HepG2 (cell line): ENCODE data around the gene SCFD1. TPM values are rescaled to one million over a fixed set of nuclear protein-coding genes. Genes with fewer than 3 reads are reported as not detected.
"Not testable (repeated sequence)": the region's sequence is repeated elsewhere in the genome, so short reads cannot be mapped to it uniquely, and the experiment has no call there.

Source experiments
- ATAC-seq: fragments of 200-7000 bp; cut with Tn5 transposase; 3 replicates; pipeline ENCODE4 v1.9.1; 2020; ENCODE audit warnings: mild to moderate bottlenecking, moderate library complexity
- BruUV-seq: library from RNA; stranded (reverse); fragments of 400-500 nt; replicated peaks from 2 replicates; lab custom pipeline; 2021; lab: Mats Ljungman, UMichigan
- CTCF ChIA-PET: fragments of 300-600 bp; formaldehyde crosslinking; extraction: SDS; loops from one replicate; lab custom pipeline; 2021; ENCODE audit warnings: low total read pairs, inconsistent platforms, low intra/inter-chr PET ratio; lab: Yijun Ruan, JAX
- POLR2A ChIA-PET: fragments of 350-600 bp; sonication (Branson Sonifier 250); formaldehyde crosslinking; loops from one replicate; lab custom pipeline; 2020; ENCODE audit warnings: antibody characterized with exemption, inconsistent platforms; lab: Yijun Ruan, JAX
- DNase-seq: peaks from one replicate; pipeline ENCODE4 v3.0.0-alpha.2; 2015; ENCODE audit warnings: low spot score
- FAIRE-seq: peaks from 3 replicates; lab custom pipeline; 2011; peaks lifted over from hg19 to GRCh38; lab: Jason Lieb, UNC
- H2AFZ ChIP-seq: one replicate; pipeline ENCODE4 v1.6.1; 2011; ENCODE audit warnings: low read length, inconsistent platforms
- H3K27ac ChIP-seq: fragments of 300-600 bp; 3 replicates; pipeline ENCODE4 v1.8.0; 2011; ENCODE audit warnings: mixed run types, mild to moderate bottlenecking, mixed read lengths, low read length, inconsistent platforms; ENCODE audit not compliant: insufficient read depth; ENCODE audit errors: extremely low read length
- H3K27me3 ChIP-seq, 2 experiments: fragments of 200-600 bp in 1 of 2; 2 replicates in 1 of 2; 3 replicates in 1 of 2; pipeline versions ENCODE4 v1.6.0 to v1.8.0; 2011; ENCODE audit warnings: low read length in 2 of 2, mild to moderate bottlenecking in 2 of 2, moderate library complexity in 2 of 2, inconsistent platforms in 1 of 2; ENCODE audit not compliant: insufficient read depth in 2 of 2, control insufficient read depth in 1 of 2
- H3K36me3 ChIP-seq, 2 experiments: fragments of 200-600 bp in 1 of 2; replicated peaks in 1 of 2; 2 replicates in 1 of 2; 3 replicates in 1 of 2; pipeline versions ENCODE4 v1.5.1 to v1.8.0; 2011; ENCODE audit warnings: low read length in 2 of 2, inconsistent platforms in 1 of 2; ENCODE audit not compliant: insufficient read depth in 2 of 2, control insufficient read depth in 1 of 2
- H3K4me1 ChIP-seq: 2 replicates; pipeline ENCODE4 v1.5.1; 2012; ENCODE audit warnings: low read length, inconsistent platforms; ENCODE audit not compliant: insufficient read depth
- H3K4me2 ChIP-seq: 2 replicates; pipeline ENCODE4 v1.6.0; 2011; ENCODE audit warnings: low read depth, low read length, inconsistent platforms
- H3K4me3 ChIP-seq, 3 experiments: fragments of 200-600 bp in 1 of 3; sonication (generic), shearing (Covaris generic) in 1 of 3; replicated peaks in 1 of 3; 2 replicates each; pipeline ENCODE4 v1.5.1; 2011 to 2016; ENCODE audit warnings: low read length in 3 of 3, inconsistent platforms in 2 of 3, low read depth in 2 of 3, mild to moderate bottlenecking in 2 of 3, control low read depth in 1 of 3, mixed read lengths in 1 of 3; ENCODE audit not compliant: insufficient read depth in 1 of 3
- H3K79me2 ChIP-seq: one replicate; pipeline ENCODE4 v1.6.1; 2011; ENCODE audit warnings: low read length, inconsistent platforms; ENCODE audit not compliant: insufficient read depth
- H3K9ac ChIP-seq: 2 replicates; pipeline ENCODE4 v1.6.0; 2011; ENCODE audit warnings: mild to moderate bottlenecking, low read depth, low read length, inconsistent platforms; ENCODE audit not compliant: insufficient read depth
- H3K9me3 ChIP-seq: 2 replicates; pipeline ENCODE4 v1.5.1; 2012; ENCODE audit warnings: mild to moderate bottlenecking, low read length
- H4K20me1 ChIP-seq: 2 replicates; pipeline ENCODE4 v1.6.0; 2011; ENCODE audit warnings: inconsistent platforms, mild to moderate bottlenecking, low read length, moderate library complexity; ENCODE audit not compliant: insufficient read depth
- MBD4 ChIP-seq: IDR thresholded peaks from 2 replicates; pipeline ENCODE4 v1.6.1; 2012; ENCODE audit warnings: low read length, inconsistent platforms, borderline replicate concordance
- PRDM4 ChIP-seq: sonication (generic); formaldehyde crosslinking; IDR thresholded peaks from 2 replicates; pipeline ENCODE4 v1.9.0; 2021; ENCODE audit warnings: missing genetic modification reagents, borderline replicate concordance
- RAD21 ChIP-seq: fragments of 450-650 bp; formaldehyde crosslinking; IDR thresholded peaks from 2 replicates; pipeline ENCODE4 v1.5.0; 2020; ENCODE audit warnings: mild to moderate bottlenecking
- ZNF20 ChIP-seq: sonication (generic); formaldehyde crosslinking; IDR thresholded peaks from 2 replicates; pipeline ENCODE4 v1.4.0; 2020; ENCODE audit warnings: mild to moderate bottlenecking, moderate library complexity, missing genetic modification reagents
- ZNF549 ChIP-seq: sonication (generic); formaldehyde crosslinking; IDR thresholded peaks from 2 replicates; pipeline ENCODE4 v1.5.0; 2020; ENCODE audit warnings: missing genetic modification reagents
- ZNF670 ChIP-seq: sonication (generic); formaldehyde crosslinking; IDR thresholded peaks from 2 replicates; pipeline ENCODE4 v1.8.0; 2022; ENCODE audit warnings: mild to moderate bottlenecking, missing genetic modification reagents, borderline replicate concordance
- WGBS: methylation state at CpG from one replicate; pipeline ENCODE4 v1.1.6; 2017; ENCODE audit warnings: low lambda C conversion rate; 5-methylcytosine and 5-hydroxymethylcytosine counted together
- in situ Hi-C: cut with HindIII; loops from 2 replicates; pipeline ENCODE4 v1.10.0; 2017; ENCODE audit warnings: low pct_unique_long_range_greater_than_20kb; ENCODE audit not compliant: extremely low pct_ligation_motif_present
- intact Hi-C: fragments of 100-400 bp; cut with micrococcal nuclease; formaldehyde crosslinking; loops from one replicate; pipeline ENCODE4 v1.10.0; 2022; ENCODE audit not compliant: unreplicated experiment
- polyA plus RNA-seq, 8 experiments: library from polyadenylated mRNA; depleted of rRNA in 3 of 8; stranded (reverse) in 7 of 8; unstranded in 1 of 8; fragments of >200 nt; fragmentation: Illumina TruSeq in 4 of 8; extraction: Trizol in 4 of 8; gene quantifications; 2 replicates each; pipeline versions ENCODE4 v1.2.1 to v1.2.3, GENCODE V29; 2011 to 2016; ENCODE audit warnings: low read depth in 4 of 8, missing spikeins in 1 of 8, mixed read lengths in 1 of 8; ENCODE audit not compliant: insufficient read depth in 1 of 8
- total RNA-seq, 5 experiments: library from RNA; depleted of rRNA; stranded (reverse); fragments of >200 nt; fragmentation: Illumina TruSeq; extraction: Trizol; gene quantifications; 2 replicates each; pipeline ENCODE4 v1.2.3, GENCODE V29; 2016; ENCODE audit warnings: low read depth in 1 of 5

Gene SCFD1
- total and polyA plus RNA-seq, 2 of the 13 experiments (the other 11 are each of a cell fraction or from before 2014, with no cell fraction given) = 235 to 256 TPM

- no peak for DNase-seq
- no peak overlapping the region for H3K27ac ChIP-seq
- H3K4me1 ChIP-seq = peaks cover 40% of the 10 kb centered on the region
- no peak overlapping the region for H2AFZ ChIP-seq
- no peak overlapping the region for H3K4me3 ChIP-seq
- 0 out of 5 replicates have a peak, but pooled peaks cover 0 to 8% of the 10 kb centered on the region in 2 experiments for H3K36me3 ChIP-seq
- H3K9me3 ChIP-seq = no peaks in the 10 kb centered on the region
- no peak for FAIRE-seq
- TF ChIP-seq MBD4 (no peak), ZNF670 (CRISPR knock-in tag) (no peak), PRDM4 (CRISPR knock-in tag) (no peak), ZNF549 (CRISPR knock-in tag) (no peak), ZNF20 (CRISPR knock-in tag) (no peak), RAD21 (CRISPR knock-in tag) (no peak)
- POLR2A ChIA-PET = no interaction called here
- peaks cover 19% of the 10 kb centered on the region for H4K20me1 ChIP-seq
- peaks cover 100% of the 10 kb centered on the region for H3K79me2 ChIP-seq
- H3K27me3 ChIP-seq = no peaks in the 10 kb centered on the region
- H3K9ac ChIP-seq = no peak overlapping the region
- no TSS peak for BruUV-seq
- CTCF ChIA-PET = no interaction called here
- H3K4me2 ChIP-seq = no peak overlapping the region
- in situ Hi-C loops (no loop called here), intact Hi-C loops (no loop called here)
- whole genome bisulfite sequencing = 96% methylated on average over 2 of the region's 2 CpGs
- ATAC-seq = no peak
Measured at GRCh38 chr14:30573966-30574365, 48.2 kb upstream of the SCFD1 start.

- H2AFZ ChIP-seq, CTCF ChIA-PET, POLR2A ChIA-PET, ATAC-seq, BruUV-seq, in situ Hi-C loops, H3K27me3 ChIP-seq, H3K9me3 ChIP-seq, H3K36me3 ChIP-seq, DNase-seq, H3K27ac ChIP-seq, H3K4me2 ChIP-seq, H3K4me3 ChIP-seq, FAIRE-seq, H3K9ac ChIP-seq, intact Hi-C loops: not testable (repeated sequence)
- Histone ChIP-seq H3K4me1 (peaks cover 32% of the 10 kb centered on the region), H3K79me2 (peaks cover 100% of the 10 kb centered on the region), H4K20me1 (peaks cover 19% of the 10 kb centered on the region)
- WGBS = 97% methylated on average over 3 of the region's 3 CpGs
Measured at GRCh38 chr14:30574777-30575176, 47.3 kb upstream of the SCFD1 start.
